Astrocyte of the hippocampus (primary cell): ENCODE results near the gene SLC1A7.

Experiments used
- DNase-seq: peaks from one replicate; pipeline ENCODE4 v3.0.0; 2011; ENCODE audit warnings: low read depth, low spot score

The SLC1A7 gene

GRCh38 chr1:53116307-53116810 is 26.1 kb downstream of the SLC1A7 start:
- DNase-seq = no peak

- peak; percentile 69 for DNase-seq
Measured at GRCh38 chr1:53115403-53116306, 26.8 kb downstream of the SLC1A7 start.

DNA sequence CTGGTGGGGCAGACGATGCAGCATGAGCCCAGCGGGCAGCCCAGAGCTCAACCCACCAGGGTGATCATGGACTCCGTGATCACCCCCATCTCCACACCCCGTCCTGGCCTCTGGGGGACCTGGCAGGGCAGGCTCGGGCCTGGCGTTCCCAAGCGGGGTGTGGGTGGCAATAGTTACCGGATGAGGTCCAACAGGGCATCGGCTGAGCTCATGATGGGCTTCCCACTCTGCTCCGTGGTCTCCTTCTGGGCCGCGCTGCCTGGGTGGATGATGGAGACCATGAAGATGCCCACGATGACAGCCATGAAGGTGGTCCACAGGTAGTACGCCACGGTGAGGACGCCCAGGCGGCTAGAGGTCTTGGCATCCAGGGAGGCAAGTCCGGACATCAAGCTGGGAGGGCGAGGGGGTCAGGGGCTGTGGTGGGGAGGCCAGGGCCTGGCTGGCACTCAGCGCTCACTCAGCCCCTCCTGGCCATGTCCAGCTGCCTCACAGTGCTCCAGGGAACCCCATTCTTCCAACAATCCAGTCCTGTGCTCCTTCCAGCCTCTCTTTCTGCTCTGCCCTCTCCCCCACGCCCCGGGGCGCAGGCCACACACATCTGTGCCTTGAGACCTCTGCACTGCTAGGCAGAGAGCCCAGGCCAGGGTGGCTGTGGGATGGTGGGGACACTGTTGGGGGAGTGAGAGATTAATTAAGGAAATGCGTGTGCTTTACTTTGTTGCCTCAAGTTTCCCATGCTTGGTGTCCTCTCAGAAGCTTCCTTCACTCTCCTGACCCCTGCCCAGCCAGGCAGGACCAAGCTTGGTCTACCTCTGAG is 27.6 kb downstream of the SLC1A7 start:
- DNase-seq = no peak

GRCh38 chr1:53114090-53114489 is 28.3 kb downstream of the SLC1A7 start:
- no peak for DNase-seq

GRCh38 chr1:53112861-53113260 is 29.6 kb downstream of the SLC1A7 start:
- DNase-seq = no peak

- peak; percentile 76 for DNase-seq
Measured at GRCh38 chr1:53112271-53112774, 30.1 kb downstream of the SLC1A7 start.

- no peak for DNase-seq
Measured at GRCh38 chr1:53111693-53112092, 30.7 kb downstream of the SLC1A7 start.

- DNase-seq = no peak
Measured at GRCh38 chr1:53111073-53111556, 31.3 kb downstream of the SLC1A7 start.

DNA sequence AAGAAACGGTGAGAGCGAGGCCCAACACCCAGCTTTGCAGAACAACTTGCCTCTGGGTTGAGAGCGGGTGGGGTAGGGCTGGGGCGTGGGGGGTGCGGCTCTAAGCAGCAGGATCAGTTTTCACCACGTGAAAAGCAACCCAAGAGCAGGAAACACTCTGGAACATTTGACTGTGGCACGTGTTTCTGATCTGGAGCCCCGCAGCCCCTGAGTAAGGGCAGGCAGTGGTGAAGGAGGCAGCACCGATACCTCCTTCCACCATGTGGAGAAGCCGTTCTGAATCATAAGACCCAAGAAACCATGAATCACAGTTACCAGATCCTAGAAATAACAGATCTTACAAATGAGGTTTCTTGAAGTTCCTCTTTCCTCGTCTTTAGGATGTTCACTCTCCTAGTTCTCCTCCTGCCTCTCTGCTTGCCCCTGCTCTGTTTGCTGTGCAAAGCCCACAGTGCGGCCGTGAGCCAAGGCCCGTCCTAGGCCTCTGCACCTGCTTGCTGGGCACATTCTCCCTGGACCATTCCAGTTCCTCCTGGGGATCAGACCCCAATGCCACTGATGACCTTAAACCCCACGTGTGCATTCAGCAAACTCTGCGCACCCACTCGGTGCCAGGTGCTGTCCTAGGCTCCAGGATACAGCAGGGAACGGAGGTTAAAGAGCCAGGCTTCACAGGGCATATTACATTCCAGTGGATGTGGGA is 31.9 kb downstream of the SLC1A7 start:
- DNase-seq = no peak

DNA sequence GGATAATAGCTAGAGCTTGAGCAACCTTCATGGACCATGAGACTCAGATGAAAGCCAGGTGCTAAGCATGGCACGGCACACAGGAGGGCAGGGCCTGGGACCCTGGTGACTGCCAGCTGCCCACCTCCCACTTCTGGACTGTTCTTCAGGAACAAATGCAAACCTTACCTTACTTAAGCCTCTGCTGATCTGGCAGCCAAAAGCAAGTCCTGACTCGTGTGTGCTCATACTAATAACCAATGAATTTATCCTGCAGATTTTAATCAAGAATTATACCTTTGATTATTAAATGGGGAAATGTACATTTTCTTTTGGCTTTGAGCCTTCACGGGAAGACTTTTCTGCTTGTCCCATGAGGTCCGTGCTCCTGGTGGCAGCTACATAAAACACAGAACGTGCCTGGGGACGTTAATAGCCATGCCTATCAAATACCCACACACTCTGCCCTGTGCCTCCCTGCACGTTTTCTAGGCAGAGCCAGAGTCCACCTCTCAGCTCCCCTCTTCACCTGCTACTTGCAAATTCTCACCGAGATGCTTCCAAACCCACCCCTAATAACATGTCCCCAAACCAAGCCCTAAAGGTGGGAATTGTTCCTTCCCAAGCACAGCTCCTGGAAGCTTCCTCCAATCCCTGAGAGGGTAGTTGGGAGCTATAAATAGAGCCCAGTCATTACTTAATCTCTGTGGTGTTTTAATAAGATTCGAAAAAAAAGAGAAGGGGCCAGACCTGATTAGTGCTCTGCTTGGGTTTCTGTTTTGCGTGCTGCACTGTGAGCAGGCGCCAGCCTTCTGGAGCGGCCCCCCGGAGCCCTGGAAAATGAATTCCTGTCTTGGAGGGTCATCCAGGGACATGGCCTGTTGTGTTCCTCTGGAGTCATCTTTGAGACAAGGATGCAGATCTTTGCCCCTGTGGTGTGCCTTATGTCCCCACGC is 33.5 kb downstream of the SLC1A7 start:
- peak; percentile 77 for DNase-seq

GRCh38 chr1:53107570-53108322 is 34.7 kb downstream of the SLC1A7 start:
- peak; percentile 74 for DNase-seq

DNA sequence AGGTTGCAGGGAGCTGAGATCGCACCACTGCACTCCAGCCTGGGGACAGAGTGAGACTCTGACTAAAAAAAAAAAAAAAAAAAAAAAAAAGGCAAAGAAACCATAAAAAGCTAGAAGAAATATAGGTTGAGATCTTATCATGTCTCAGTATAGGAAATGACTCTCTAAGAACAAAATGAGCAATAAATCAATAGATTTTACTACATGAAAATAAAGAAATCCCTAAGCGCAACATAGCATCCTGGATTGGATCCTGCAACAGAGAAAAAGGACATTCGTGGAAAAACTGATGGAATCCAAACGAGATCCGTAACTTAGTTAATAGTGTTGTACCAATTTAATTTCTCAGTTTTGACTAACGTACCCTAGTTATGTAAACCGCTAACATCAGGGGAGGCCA is 35.3 kb downstream of the SLC1A7 start:
- no peak for DNase-seq

DNA sequence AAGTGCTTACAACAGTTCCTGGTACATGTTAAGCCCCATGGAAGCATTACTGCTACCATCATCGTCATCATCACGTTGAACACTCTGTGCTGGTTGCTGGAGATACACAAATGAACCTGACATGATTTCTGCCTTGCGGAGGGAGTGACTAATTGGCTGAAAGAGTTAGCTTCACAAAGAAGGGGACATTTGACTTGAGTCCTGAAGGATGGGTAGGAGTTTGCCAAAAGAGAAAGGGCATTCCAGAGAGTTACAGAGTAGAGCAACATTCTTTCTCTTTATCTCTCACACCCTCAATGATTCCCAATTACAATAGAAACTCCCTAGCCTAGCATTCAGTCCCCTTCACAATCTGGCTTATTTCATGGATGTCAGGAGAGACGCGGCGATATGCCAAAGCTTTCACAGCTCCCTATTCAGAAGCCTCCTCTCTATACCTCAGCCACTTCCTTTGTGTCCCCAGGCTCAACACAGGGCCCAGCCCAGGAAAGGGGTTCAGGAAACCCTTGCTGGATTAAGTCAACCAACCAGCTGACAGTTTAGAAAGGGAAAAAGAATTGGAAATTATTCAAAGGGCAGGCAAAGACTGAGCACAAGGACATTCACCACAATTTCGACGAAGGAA is 38.0 kb downstream of the SLC1A7 start:
- DNase-seq = no peak

DNA sequence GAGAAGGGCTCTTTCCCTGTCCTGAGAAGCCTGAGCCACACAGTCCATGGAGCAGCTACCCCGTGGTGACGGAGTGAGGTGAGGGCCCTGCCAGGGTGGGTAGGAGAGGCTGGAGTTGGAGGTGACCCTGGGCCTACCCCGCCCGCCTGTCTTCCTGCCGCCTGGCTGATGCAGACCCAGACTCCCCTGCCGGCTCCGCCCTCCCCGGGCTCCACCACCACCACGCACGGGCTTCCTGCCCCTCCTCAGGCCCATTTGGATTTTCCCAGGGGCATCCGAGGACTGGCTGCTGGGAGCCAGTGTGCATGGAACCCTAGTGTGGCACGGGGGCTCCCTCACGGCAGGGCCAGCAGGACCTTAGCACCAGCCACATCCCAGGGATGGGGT is 47.9 kb downstream of the SLC1A7 start:
- no peak for DNase-seq

- no peak for DNase-seq
Measured at GRCh38 chr1:53093778-53094532, 48.5 kb downstream of the SLC1A7 start.

DNA sequence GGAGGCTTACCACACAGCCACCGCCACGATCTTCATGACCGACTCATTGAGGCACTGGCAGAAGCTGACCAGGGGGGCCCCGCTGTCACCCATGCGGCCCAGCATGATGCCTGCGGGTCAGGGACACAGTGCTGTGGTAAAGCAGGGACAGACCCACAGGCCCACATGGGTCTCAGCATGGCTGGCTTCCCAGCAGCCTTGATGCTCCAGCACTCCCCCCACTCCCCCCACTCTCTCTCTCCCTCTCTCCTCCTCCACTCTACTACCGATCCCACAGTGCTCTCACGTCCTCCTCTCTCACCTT is 49.0 kb downstream of the SLC1A7 start:
- no peak for DNase-seq

DNA sequence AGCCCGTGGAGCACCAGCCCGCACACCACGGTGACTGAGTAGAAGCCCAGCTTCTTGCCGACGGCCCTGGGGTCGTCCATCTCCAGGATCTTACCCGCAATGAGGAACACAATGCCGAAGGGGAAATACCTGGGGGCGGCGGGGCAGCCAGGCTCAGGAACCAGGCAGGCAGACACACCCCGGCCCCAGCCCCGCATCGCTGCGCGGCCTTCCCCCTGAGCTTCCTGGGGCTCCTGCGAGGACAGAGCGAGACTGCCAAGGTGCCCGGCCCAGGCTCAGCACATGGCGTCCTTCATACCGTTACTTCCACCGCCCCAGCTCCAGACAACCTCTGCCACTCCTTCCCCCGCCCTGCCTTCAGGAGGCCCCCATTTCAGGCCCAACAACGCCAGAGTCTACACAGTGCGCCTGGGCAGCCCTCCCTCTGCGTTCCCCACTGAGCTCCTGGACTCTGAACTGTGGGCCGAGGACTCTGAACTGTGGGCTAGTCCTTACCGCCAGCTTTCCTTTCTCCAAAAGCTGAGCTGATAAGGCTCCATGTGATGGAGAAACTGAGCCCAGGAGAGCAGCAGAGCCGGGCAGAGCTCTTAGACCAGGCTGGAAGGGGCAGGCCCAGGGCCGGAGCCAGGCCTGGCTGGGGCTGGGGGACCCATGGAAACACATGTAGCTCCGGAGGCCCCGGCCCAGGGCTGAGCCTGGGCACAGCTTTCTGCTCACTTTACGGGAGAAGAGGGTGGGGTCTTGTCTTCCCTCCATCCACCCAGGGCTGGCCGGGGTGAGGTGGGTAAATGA is 49.6 kb downstream of the SLC1A7 start:
- DNase-seq = no peak
